ENCODE data around the gene THRAP3.

Gene THRAP3

DNA sequence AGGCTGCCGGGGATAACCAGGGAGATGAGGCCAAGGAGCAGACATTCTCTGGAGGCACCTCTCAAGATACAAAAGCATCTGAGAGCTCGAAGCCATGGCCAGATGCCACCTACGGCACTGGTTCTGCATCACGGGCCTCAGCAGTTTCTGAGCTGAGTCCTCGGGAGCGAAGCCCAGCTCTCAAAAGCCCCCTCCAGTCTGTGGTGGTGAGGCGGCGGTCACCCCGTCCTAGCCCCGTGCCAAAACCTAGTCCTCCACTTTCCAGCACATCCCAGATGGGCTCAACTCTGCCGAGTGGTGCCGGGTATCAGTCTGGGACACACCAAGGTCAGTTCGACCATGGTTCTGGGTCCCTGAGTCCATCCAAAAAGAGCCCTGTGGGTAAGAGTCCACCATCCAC is 62.6 kb downstream of the THRAP3 start:
- Histone ChIP-seq H3K27me3 (ENCODE audit: insufficient read depth, low read depth, severe bottlenecking) (no peaks in the 10 kb centered on the region), H3K36me3 (peaks cover 90% of the 10 kb centered on the region), H3K27ac (no peak overlapping the region), H3K9me3 (ENCODE audit: severe bottlenecking) (no peaks in the 10 kb centered on the region), H3K4me3 (ENCODE audit: low read depth, low read length) (no peak overlapping the region)
- TF ChIP-seq, protein P1, sequence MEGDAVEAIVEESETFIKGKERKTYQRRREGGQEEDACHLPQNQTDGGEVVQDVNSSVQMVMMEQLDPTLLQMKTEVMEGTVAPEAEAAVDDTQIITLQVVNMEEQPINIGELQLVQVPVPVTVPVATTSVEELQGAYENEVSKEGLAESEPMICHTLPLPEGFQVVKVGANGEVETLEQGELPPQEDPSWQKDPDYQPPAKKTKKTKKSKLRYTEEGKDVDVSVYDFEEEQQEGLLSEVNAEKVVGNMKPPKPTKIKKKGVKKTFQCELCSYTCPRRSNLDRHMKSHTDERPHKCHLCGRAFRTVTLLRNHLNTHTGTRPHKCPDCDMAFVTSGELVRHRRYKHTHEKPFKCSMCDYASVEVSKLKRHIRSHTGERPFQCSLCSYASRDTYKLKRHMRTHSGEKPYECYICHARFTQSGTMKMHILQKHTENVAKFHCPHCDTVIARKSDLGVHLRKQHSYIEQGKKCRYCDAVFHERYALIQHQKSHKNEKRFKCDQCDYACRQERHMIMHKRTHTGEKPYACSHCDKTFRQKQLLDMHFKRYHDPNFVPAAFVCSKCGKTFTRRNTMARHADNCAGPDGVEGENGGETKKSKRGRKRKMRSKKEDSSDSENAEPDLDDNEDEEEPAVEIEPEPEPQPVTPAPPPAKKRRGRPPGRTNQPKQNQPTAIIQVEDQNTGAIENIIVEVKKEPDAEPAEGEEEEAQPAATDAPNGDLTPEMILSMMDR (IDR thresholded peaks at IDR 0.05; ENCODE audit: low read depth, low read length) = no peak
- no peak for DNase-seq

- H3K27ac ChIP-seq = no peak overlapping the region
- no peak for DNase-seq
- TF ChIP-seq, protein P1 (IDR thresholded peaks at IDR 0.05; ENCODE audit: low read depth, low read length) = no peak
- peaks cover 92% of the 10 kb centered on the region for H3K36me3 ChIP-seq
- H3K27me3 ChIP-seq (ENCODE audit: insufficient read depth, low read depth, severe bottlenecking) = no peaks in the 10 kb centered on the region
- no peak overlapping the region for H3K4me3 ChIP-seq (ENCODE audit: low read depth, low read length)
- H3K9me3 ChIP-seq (ENCODE audit: severe bottlenecking) = no peaks in the 10 kb centered on the region
Observed at GRCh38 chr1:36287595-36287994, 63.4 kb downstream of the THRAP3 start.

DNA sequence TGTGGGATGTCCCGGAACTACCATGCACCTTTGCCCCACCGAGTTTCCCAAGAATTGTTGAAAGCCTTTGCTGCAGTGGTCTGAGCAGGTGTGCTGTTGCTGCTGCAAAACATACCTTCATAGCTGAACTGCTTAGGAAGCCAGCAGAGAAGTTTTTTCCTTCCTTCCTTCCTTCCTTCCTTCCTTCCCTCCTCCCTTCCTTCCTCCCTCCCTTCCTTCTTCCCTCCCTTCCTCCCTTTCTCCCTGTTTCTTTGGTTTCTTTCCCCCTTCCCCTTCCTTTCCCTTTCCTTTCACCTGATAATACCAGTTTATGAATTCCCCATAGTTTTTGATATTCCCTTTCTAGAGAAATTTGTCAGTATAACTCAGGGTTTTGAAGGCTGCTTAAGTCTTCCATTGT is 71.1 kb downstream of the THRAP3 start:
- H3K27ac ChIP-seq = no peak overlapping the region
- no peaks in the 10 kb centered on the region for H3K9me3 ChIP-seq (ENCODE audit: severe bottlenecking)
- H3K27me3 ChIP-seq (ENCODE audit: insufficient read depth, low read depth, severe bottlenecking) = no peaks in the 10 kb centered on the region
- H3K4me3 ChIP-seq (ENCODE audit: low read depth, low read length) = no peak overlapping the region
- no peak for DNase-seq
- peaks cover 84% of the 10 kb centered on the region for H3K36me3 ChIP-seq
- TF ChIP-seq, protein P1 (IDR thresholded peaks at IDR 0.05; ENCODE audit: low read depth, low read length) = no peak

GRCh38 chr1:36297062-36297461 is 72.8 kb downstream of the THRAP3 start:
- DNase-seq = no peak
- TF ChIP-seq, protein P1 (IDR thresholded peaks at IDR 0.05; ENCODE audit: low read depth, low read length) = no peak
- peaks cover 84% of the 10 kb centered on the region for H3K36me3 ChIP-seq
- no peaks in the 10 kb centered on the region for H3K27me3 ChIP-seq (ENCODE audit: insufficient read depth, low read depth, severe bottlenecking)
- H3K4me3 ChIP-seq (ENCODE audit: low read depth, low read length) = no peak overlapping the region
- H3K9me3 ChIP-seq (ENCODE audit: severe bottlenecking) = no peaks in the 10 kb centered on the region
- no peak overlapping the region for H3K27ac ChIP-seq

DNA sequence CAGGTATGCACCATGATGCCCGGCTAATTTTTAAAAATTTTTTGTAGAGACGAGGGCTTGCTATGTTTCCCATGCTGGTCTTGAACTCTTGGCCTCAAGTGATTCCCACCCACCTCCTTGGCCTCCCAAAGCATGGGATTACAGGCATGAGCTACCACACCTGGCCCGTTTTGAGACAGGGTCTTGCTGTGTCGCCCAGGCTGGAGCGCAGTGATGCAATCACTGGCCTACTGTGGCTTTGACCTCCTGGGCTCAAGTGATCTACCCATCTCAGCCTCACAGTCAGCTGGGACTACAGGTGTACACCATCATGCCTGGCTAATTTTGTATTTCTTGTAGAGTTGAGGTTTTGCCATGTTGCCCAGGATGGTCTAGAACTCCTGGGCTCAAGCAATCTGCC is 74.4 kb downstream of the THRAP3 start:
- TF ChIP-seq, protein P1 (IDR thresholded peaks at IDR 0.05; ENCODE audit: low read depth, low read length) = no peak
- no peak overlapping the region for H3K27ac ChIP-seq
- peaks cover 86% of the 10 kb centered on the region for H3K36me3 ChIP-seq

GRCh38 chr1:36300526-36300925 is 76.3 kb downstream of the THRAP3 start:
- Histone ChIP-seq H3K27ac (no peak overlapping the region; the same call in 1 of the 2 replicates), H3K27me3 (ENCODE audit: insufficient read depth, low read depth, severe bottlenecking) (no peaks in the 10 kb centered on the region), H3K9me3 (ENCODE audit: severe bottlenecking) (no peaks in the 10 kb centered on the region), H3K4me3 (ENCODE audit: low read depth, low read length) (no peak overlapping the region), H3K36me3 (peaks cover 75% of the 10 kb centered on the region)
- TF ChIP-seq, protein P1 (IDR thresholded peaks at IDR 0.05; ENCODE audit: low read depth, low read length) = no peak
- no peak for DNase-seq

More for the DNA sequence above, 74.4 kb downstream of the THRAP3 start:
- Histone ChIP-seq H3K4me3 (ENCODE audit: low read depth, low read length) (no peak overlapping the region), H3K27me3 (ENCODE audit: insufficient read depth, low read depth, severe bottlenecking) (no peaks in the 10 kb centered on the region), H3K9me3 (ENCODE audit: severe bottlenecking) (no peaks in the 10 kb centered on the region)
- no peak for DNase-seq
